Activated naive CD8-positive, alpha-beta T cell treated with anti-CD3 and anti-CD28 coated beads for 36 hours (primary cell): Measurements from ENCODE around the gene CLN6. TPM values are rescaled to one million over a fixed set of nuclear protein-coding genes. Genes with fewer than 3 reads are reported as not detected.

ENCODE experiments used
- DNase-seq: peaks from one replicate; pipeline ENCODE4 v3.0.0; 2021
- H3K27ac Mint-ChIP-seq: one replicate; pipeline ENCODE4 v1.8.0; 2022; ENCODE audit warnings: mild to moderate bottlenecking, moderate library complexity, mixed read lengths
- H3K27me3 Mint-ChIP-seq: one replicate; pipeline ENCODE4 v1.8.0; 2022; ENCODE audit warnings: mild to moderate bottlenecking, mixed read lengths
- H3K36me3 Mint-ChIP-seq: one replicate; pipeline ENCODE4 v1.8.0; 2021; ENCODE audit warnings: mild to moderate bottlenecking, mixed read lengths
- H3K4me1 Mint-ChIP-seq: one replicate; pipeline ENCODE4 v1.8.0; 2021; ENCODE audit warnings: mixed read lengths
- H3K4me3 Mint-ChIP-seq: one replicate; pipeline ENCODE4 v1.8.0; 2022; ENCODE audit warnings: mild to moderate bottlenecking, moderate library complexity, mixed read lengths
- H3K9me3 Mint-ChIP-seq: one replicate; pipeline ENCODE4 v1.8.0; 2022; ENCODE audit warnings: mixed read lengths
- total RNA-seq, 2 experiments: library from RNA; stranded (reverse); gene quantifications; one replicate each; pipeline ENCODE4 v1.2.3, GENCODE V29; 2021

CLN6 gene
- total RNA-seq, 2 experiments from 2014 or later: 67.7 to 72.0 TPM

DNA sequence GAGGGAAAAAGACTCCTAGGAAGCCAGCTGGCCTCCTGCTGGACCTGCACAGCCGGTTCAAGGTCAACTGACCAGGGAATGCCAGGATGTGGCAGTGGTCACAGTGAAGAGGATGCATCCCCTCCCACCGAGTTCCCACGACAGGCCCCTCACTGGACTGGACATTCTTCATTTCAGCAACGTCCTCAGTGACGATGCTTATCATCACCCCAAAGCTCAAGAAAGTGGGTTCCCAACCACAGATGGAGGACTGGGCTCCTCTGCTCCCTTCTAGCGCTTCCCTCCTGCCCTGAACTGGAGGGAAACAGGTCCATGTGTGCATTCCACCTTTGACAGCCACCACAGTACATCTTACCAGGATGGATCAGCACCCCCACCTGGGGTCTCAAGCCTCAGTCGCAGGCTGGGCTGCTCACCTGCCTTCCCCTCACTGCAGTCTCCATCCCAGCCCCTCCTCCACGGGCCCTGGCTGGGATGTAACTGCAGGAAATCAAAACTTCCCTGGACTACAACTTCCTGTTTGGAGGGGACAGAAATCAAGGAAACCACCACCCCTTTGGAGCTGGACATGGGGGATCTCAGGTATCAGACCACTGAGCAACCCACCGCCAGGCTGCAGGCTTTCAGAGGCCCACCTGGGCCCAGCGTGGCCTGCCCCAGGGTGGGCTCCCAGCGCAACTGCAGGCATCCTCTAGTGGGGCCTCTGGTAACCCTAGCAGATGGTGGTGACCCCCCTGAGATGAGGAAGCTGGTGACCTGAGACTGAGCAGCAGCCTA, 31.7 kb downstream of the CLN6 start:
- peak overlapping the region; percentile 62 for H3K27ac Mint-ChIP-seq
- H3K4me3 Mint-ChIP-seq: no peak overlapping the region
- H3K36me3 Mint-ChIP-seq: peaks cover 9% of the 10 kb centered on the region
- no peak for DNase-seq
- no peaks in the 10 kb centered on the region for H3K9me3 Mint-ChIP-seq
- no peaks in the 10 kb centered on the region for H3K27me3 Mint-ChIP-seq
- no peaks in the 10 kb centered on the region for H3K4me1 Mint-ChIP-seq

DNA sequence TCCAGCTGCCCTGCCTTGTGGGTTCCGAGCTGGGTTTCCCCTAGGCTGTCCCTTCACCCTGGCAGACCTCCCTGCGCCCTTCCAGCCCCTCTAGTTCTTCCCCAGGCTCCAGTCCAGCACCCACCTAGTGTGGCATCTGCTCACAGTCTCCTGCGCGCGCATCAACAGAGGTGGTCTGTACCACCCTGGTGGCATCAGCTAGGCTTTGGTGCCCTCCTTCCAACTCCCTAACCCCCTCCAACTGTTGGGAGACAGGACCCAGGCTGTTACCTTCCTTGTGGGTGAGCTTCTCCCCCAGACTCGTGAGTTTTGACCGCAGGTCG, 32.4 kb downstream of the CLN6 start:
- DNase-seq: no peak
- Mint-ChIP-seq H3K36me3 (peaks cover 9% of the 10 kb centered on the region), H3K9me3 (no peaks in the 10 kb centered on the region), H3K4me1 (no peaks in the 10 kb centered on the region), H3K27me3 (no peaks in the 10 kb centered on the region), H3K27ac (no peak overlapping the region), H3K4me3 (no peak overlapping the region)

DNA sequence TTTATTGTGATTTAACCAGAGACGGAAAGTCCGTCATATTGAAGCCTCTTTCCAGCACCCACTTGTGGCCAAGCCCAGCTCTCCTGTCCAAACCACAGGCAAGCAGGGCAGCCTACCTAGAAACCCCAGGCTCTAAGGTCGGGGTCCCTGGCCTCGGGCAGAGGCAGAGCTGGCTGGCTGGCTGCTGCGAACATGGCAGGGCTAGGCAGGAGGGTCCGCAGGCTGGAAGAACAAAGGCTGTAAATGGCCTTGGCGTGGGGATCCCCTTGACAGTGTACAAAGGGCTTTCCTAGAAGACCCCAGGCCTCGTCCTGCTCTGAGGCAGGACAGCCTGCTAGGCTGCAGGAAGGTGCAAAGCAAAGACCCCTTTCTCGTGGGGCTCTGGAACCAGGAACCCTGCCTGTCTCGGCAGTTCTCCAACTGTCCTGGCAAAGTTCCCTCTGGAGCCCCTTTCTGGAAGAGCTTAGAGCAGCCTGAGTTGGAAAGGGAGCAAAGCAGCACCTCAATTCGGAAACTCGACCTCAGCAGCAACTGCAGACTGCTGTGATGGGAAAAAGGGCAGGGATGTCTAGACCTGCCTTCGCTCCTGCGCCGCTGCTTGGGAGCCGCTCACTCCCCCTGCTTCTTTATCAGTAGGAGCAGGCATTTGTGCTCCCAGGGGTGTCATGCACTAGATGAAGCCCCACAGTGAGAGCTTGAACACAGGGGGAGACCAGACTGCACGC, 32.9 kb downstream of the CLN6 start:
- Mint-ChIP-seq H3K9me3 (no peaks in the 10 kb centered on the region), H3K36me3 (peaks cover 9% of the 10 kb centered on the region), H3K4me3 (no peak overlapping the region), H3K4me1 (no peaks in the 10 kb centered on the region), H3K27me3 (no peaks in the 10 kb centered on the region), H3K27ac (no peak overlapping the region)
- DNase-seq: no peak

DNA sequence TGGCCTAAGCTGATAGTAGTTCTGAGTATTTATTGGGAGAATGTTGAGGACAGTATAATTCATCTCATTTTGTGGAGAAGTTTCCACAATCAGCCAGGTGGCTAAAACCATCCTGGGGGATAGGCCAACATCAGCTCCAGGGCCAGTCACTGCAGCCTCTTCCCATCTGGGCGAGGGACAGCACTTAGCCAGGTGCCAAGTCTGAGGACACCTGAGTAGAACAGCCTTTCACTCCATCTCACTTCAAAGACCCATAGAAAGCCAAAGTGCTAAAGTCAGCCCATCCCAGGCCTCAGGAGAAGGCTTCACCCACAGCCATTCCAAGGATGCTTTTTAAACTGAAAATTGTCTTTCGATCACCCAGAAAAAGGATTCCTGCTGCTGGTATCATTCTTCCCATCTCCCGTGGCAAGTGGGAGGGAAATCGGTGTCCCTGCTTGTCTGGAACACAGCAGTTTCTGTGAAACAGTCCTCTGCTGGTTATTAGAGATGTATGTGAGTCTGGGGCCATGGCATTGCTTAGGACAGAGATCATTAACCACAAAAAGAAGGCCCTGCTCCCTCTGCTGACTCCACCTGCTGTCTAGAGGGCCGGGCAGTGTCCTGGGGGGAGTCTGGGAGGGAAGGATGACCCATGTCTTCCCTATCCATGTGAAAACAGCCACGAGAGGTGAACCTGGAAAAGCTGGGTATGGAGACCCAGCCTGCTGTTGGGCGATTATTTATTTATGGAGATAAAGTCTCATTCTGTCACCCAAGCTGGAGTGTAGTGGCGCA, 34.0 kb downstream of the CLN6 start:
- Mint-ChIP-seq H3K9me3 (no peaks in the 10 kb centered on the region), H3K4me3 (no peak overlapping the region), H3K36me3 (peaks cover 9% of the 10 kb centered on the region), H3K27ac (peak overlapping the region; percentile 44), H3K27me3 (no peaks in the 10 kb centered on the region), H3K4me1 (no peaks in the 10 kb centered on the region)
- DNase-seq: no peak

DNA sequence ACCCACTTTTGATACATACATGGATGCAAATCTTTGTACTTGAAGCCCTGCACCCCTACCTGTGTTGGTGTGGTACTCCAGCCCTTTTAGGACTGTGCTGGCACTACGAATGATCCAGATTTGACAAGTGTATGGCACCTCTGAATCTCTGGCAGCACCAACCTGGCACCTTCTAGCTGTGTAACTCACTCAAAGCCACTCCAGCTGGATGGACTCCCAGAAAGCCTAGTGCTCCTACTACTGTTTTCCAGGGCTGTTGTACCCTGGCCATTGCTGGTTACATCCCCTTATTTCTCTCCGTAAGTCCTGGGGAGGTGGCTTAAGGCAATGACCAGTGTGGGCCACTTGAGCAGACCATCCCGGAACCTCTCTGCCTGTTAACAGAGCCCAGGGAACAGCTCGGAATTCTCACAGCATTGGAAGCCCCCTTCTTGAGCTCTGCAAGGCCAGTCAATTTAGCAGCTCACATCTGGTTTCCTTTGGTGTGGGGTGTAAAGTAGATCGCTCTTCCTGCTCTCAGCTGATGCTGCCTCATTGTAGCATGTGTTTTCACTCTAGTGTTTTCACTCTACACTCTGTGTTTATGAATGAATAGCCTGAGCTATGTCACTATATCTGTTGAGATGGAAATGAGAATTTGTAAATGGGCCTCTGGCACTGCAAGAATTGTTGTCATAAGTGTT, 36.6 kb downstream of the CLN6 start:
- peak overlapping the region; percentile 13 for H3K27ac Mint-ChIP-seq

DNA sequence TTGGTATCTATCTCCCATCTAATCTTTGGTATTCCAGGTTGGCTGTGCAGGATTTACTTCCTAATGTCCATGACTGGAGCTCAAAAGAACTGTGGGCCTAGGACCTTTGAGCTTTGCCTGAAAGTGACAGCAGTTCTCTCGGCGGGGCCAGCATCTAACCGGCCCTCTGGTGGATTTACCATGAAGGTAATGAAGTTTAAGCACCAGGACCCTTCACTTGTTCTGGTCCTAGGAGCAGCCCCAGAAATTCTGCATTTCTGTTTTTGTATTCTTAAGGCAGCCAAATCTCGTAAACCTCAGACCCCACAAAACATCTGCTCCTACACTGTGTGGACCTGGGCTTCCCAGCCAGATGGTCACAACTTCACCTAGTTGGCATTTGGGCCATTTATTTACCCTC, 37.4 kb downstream of the CLN6 start:
- no peak overlapping the region for H3K27ac Mint-ChIP-seq
- H3K36me3 Mint-ChIP-seq: peaks cover 11% of the 10 kb centered on the region
- no peaks in the 10 kb centered on the region for H3K9me3 Mint-ChIP-seq
- H3K27me3 Mint-ChIP-seq: no peaks in the 10 kb centered on the region
- H3K4me1 Mint-ChIP-seq: peaks cover 2% of the 10 kb centered on the region
- no peak overlapping the region for H3K4me3 Mint-ChIP-seq
- DNase-seq: no peak

More for the DNA sequence above, 36.6 kb downstream of the CLN6 start:
- peaks cover 11% of the 10 kb centered on the region for H3K36me3 Mint-ChIP-seq
- no peak overlapping the region for H3K4me3 Mint-ChIP-seq
- no peak for DNase-seq
- H3K4me1 Mint-ChIP-seq: no peaks in the 10 kb centered on the region
- no peaks in the 10 kb centered on the region for H3K9me3 Mint-ChIP-seq
- H3K27me3 Mint-ChIP-seq: no peaks in the 10 kb centered on the region

DNA sequence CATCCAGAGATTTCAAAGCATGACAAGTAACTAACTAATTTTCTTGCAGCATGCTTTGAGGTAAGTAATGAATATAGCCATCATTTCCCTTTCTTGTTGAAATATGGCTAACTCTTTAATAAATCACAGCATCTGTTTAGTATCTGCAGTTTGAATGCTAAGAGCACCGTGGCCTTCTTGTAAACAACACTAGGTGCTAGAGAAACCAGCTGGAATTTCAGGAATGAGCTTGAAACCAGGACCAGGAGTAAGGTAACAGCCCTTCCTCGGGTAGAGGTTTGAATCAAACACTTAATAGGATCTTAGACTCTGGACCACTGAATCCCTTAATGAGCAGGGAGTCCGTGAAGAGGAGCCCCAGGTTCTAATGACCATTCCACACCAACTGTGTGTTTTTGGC, 38.0 kb downstream of the CLN6 start:
- Mint-ChIP-seq H3K4me1 (peaks cover 2% of the 10 kb centered on the region), H3K36me3 (peaks cover 11% of the 10 kb centered on the region), H3K4me3 (no peak overlapping the region), H3K27ac (no peak overlapping the region), H3K9me3 (no peaks in the 10 kb centered on the region), H3K27me3 (no peaks in the 10 kb centered on the region)
- DNase-seq: no peak

DNA sequence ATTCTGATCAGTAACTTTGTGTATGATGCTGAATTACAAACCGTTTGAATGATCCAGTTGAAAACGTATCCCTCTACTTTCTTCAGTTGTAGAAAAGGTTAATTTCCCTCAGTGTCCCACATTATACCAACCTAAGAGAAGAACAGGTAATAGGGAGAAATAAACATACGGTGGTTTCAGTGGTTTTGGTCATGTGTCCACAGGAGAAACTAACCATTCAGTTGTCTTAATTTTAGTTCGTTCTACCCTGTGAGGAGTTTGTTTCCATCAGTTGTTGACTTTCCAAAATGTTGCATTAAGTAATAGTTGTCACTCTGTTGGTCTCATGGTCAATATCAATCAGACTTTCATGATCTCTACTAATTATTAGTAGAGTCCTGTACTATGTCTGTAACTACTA, 39.5 kb downstream of the CLN6 start:
- Mint-ChIP-seq H3K27ac (peak overlapping the region; percentile 43), H3K4me3 (no peak overlapping the region), H3K36me3 (peaks cover 13% of the 10 kb centered on the region), H3K4me1 (peaks cover 2% of the 10 kb centered on the region), H3K27me3 (no peaks in the 10 kb centered on the region), H3K9me3 (no peaks in the 10 kb centered on the region)
- DNase-seq: no peak

DNA sequence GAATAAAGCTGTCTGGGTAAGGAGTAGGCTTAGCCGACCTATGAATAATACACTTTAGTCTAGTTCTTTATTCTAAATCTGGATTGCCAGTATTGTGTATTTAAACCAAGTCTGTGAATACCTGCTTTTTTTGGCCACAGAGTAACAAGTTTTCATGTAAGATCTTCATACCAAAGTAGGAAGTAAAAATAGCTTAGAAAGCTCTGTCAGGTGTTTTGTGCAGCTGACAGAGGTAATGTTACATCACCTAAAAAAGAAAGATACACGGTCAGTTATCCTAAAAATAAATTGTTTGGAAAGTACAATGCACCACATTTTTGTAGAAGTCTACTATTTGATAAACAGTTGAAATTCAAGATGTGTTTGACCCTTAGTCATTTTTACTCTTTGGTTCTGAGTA, 40.9 kb downstream of the CLN6 start:
- Mint-ChIP-seq H3K4me1 (peaks cover 2% of the 10 kb centered on the region), H3K27ac (no peak overlapping the region), H3K27me3 (no peaks in the 10 kb centered on the region), H3K4me3 (no peak overlapping the region), H3K36me3 (peaks cover 18% of the 10 kb centered on the region), H3K9me3 (no peaks in the 10 kb centered on the region)
- no peak for DNase-seq

DNA sequence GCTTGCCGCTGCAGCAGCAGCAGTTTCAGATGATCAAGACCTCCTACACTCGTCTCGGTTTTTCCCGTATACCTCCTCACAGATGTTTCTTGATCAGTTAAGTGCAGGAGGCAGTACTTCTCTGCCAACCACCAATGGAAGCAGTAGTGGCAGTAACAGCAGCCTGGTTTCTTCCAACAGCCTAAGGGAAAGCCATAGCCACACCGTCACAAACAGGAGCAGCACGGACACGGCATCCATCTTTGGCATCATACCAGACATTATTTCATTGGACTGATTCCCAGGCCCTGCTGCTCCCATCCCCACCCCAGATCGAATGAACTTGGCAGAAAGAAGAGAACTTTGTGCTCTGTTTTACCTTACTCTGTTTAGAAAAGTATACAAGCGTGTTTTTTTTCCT, 42.0 kb downstream of the CLN6 start:
- peak overlapping the region; percentile 1 for H3K27ac Mint-ChIP-seq
- no peak overlapping the region for H3K4me3 Mint-ChIP-seq

DNA sequence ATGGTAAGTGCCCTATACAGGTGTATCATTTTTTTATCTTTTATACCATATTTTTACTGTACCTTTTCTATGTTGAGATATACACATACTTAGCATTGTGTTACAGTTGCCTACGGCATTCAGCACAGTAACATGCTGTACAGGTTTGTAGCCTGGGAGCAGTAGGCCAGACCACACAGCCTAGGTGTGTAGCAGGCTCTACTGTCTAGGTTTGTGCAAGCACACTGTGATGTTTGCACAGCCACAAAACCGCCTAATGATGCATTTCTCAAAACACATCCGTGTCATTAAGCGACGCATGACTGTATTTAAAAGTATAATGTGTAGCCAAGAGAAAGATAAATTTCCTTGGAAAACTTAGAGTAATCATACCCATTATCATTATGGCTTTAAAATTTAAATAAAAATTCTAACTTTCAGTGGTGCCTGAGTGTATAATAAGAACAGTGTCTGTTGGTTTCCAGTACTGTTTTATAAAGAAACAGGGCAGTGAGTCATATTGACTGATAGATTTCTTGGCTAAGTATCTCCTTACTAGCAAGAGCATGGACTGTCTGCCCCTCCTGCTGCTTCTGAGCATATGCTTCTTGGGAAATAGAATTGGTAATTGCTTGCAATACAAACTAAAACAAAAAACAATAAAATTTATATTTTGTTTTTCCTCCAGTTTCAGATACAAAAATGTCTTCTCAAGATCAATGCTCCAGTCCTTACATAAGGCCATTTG, 42.7 kb downstream of the CLN6 start:
- Mint-ChIP-seq H3K27ac (no peak overlapping the region), H3K4me3 (no peak overlapping the region), H3K9me3 (no peaks in the 10 kb centered on the region), H3K27me3 (no peaks in the 10 kb centered on the region), H3K36me3 (peaks cover 21% of the 10 kb centered on the region), H3K4me1 (peaks cover 2% of the 10 kb centered on the region)
- DNase-seq: no peak

More for the DNA sequence above, 42.0 kb downstream of the CLN6 start:
- Mint-ChIP-seq H3K4me1 (peaks cover 2% of the 10 kb centered on the region), H3K9me3 (no peaks in the 10 kb centered on the region), H3K27me3 (no peaks in the 10 kb centered on the region), H3K36me3 (peaks cover 21% of the 10 kb centered on the region)
- no peak for DNase-seq

DNA sequence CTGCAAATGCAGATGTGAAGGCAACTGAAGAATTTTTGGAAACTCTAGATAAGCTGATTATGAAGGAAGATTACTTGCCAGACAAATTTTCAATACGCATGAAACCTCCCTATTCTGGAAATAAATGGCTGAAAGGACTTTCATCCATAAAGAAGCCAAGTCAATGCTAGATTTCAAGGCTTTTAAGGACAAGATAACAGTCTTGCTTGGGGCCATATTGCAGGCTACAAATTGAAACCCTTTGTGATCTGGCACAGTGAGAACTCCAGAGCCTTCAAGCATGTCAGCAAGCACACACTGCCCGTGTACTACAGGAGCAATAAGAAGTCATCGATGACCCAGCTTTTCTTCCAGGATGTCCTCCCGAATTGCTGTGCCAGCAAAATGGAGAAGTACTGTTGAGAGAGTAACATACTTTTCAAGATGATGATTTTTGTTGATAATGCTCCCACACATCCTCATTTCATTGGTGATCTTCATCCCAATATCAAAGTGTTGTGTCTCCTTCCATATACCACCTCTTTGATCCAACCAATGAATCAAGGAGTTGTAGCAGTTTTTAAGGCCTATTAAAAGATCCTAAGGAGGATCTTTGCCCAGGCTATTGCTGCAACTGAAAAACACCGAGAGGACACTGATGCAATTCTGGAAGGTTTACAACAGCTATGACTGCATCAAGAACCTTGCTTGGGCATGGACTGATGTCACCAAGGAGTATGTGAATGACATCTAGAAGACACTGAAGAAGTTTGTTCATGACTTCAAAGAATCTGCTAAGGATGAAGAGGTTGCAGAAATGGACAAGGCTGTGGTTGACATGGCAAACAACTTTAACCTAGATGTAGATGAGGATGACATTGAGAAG, 44.7 kb downstream of the CLN6 start:
- no peak for DNase-seq
- peaks cover 25% of the 10 kb centered on the region for H3K36me3 Mint-ChIP-seq
- H3K9me3 Mint-ChIP-seq: no peaks in the 10 kb centered on the region
- H3K4me3 Mint-ChIP-seq: no peak overlapping the region
- peaks cover 2% of the 10 kb centered on the region for H3K4me1 Mint-ChIP-seq
- H3K27me3 Mint-ChIP-seq: no peaks in the 10 kb centered on the region
- peak overlapping the region; percentile 77 for H3K27ac Mint-ChIP-seq

DNA sequence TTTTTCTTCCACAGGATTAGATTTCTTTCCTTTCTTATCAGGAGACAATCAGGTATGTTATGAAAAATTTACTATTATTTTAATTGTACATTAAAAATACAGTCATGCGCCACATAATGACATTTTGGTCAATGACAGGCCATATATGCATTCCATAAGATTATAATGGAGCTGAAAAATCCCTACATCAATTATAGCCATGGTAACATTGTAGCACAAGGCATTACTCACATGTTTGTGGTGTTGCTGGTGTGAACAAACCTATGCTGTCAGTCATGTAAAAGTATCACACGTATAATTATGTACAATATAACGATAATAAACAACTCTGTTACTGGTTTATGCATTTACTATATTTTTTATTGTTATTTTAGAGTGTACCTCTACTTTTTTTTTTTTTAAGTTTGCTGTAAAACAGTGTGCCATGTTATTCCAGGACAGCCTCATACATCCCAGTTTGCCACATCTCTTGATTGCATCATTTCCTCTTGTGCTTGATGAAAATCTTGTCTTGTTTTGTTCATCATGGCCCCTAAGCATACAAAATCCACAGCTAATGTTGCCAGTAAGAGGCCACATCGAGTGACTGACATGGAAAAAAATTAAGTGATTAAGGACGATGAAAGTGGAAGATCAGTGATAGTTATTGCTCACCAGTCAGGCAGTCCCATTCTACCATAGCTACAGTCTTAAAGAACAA, 45.8 kb downstream of the CLN6 start:
- no peaks in the 10 kb centered on the region for H3K27me3 Mint-ChIP-seq
- H3K36me3 Mint-ChIP-seq: peaks cover 26% of the 10 kb centered on the region
- DNase-seq: no peak
- H3K27ac Mint-ChIP-seq: peak overlapping the region; percentile 77
- no peak overlapping the region for H3K4me3 Mint-ChIP-seq
- H3K4me1 Mint-ChIP-seq: peaks cover 2% of the 10 kb centered on the region
- H3K9me3 Mint-ChIP-seq: no peaks in the 10 kb centered on the region
